MCF 10A (cell line): Measurements from ENCODE around the gene CCNI2. TPM values are rescaled to one million over a fixed set of nuclear protein-coding genes. Genes with fewer than 3 reads are reported as not detected.
A peak's percentile ranks its signal among the peaks of the same experiment; 100 is the strongest.

Experiments
- Bru-seq: library from RNA; stranded (reverse); fragments of 400-500 nt; gene quantifications from one replicate; lab custom pipeline; 2021; lab: Mats Ljungman, UMichigan
- BruChase-seq, 2 experiments: library from RNA; stranded (reverse); fragments of 400-500 nt; gene quantifications; one replicate each; lab custom pipeline; 2021; lab: Mats Ljungman, UMichigan
- BruUV-seq: library from RNA; stranded (reverse); fragments of 400-500 nt; replicated peaks from 2 replicates; lab custom pipeline; 2021; lab: Mats Ljungman, UMichigan
- CTCF ChIA-PET: fragments of 300-600 bp; sonication (Branson Sonifier 250); formaldehyde crosslinking; extraction: SDS; loops from one replicate; lab custom pipeline; 2021; ENCODE audit warnings: antibody characterized with exemption, inconsistent platforms; lab: Yijun Ruan, JAX
- POLR2A ChIA-PET: fragments of 300-600, 350-650 bp; sonication (Branson Sonifier 250); formaldehyde crosslinking; extraction: SDS; loops from one replicate; lab custom pipeline; 2020; ENCODE audit warnings: antibody characterized with exemption, inconsistent platforms; lab: Yijun Ruan, JAX
- DNase-seq: peaks from one replicate; pipeline ENCODE4 v3.0.0-alpha.2; 2018; ENCODE audit not compliant: unreplicated experiment
- H3K27ac Mint-ChIP-seq: one replicate; pipeline ENCODE4 v1.8.0; 2022; ENCODE audit warnings: mild to moderate bottlenecking, low read depth, mixed read lengths; ENCODE audit not compliant: unreplicated experiment
- H3K27me3 Mint-ChIP-seq: one replicate; pipeline ENCODE4 v1.8.0; 2022; ENCODE audit warnings: mixed read lengths; ENCODE audit not compliant: insufficient read depth, unreplicated experiment
- H3K36me3 Mint-ChIP-seq: one replicate; pipeline ENCODE4 v1.8.0; 2022; ENCODE audit warnings: mild to moderate bottlenecking, moderate library complexity, mixed read lengths; ENCODE audit not compliant: insufficient read depth, unreplicated experiment
- H3K4me1 Mint-ChIP-seq: one replicate; pipeline ENCODE4 v1.8.0; 2022; ENCODE audit warnings: mixed read lengths; ENCODE audit not compliant: insufficient read depth, unreplicated experiment
- H3K4me3 Mint-ChIP-seq: one replicate; pipeline ENCODE4 v1.8.0; 2022; ENCODE audit warnings: mild to moderate bottlenecking, moderate library complexity, mixed read lengths; ENCODE audit not compliant: unreplicated experiment
- H3K9me3 Mint-ChIP-seq: one replicate; pipeline ENCODE4 v1.8.0; 2022; ENCODE audit warnings: mixed read lengths; ENCODE audit not compliant: unreplicated experiment
- CTCF ChIP-seq: fragments of 200-600 bp; IDR thresholded peaks from one replicate; pipeline ENCODE4 v1.8.0; 2022; ENCODE audit warnings: antibody characterized with exemption, mild to moderate bottlenecking; ENCODE audit not compliant: unreplicated experiment
- intact Hi-C: fragments of 100-400 bp; cut with micrococcal nuclease; formaldehyde crosslinking; loops from 2 replicates; pipeline ENCODE4 v1.14.1; 2022
- long read RNA-seq: library from polyadenylated mRNA; stranded (forward); transcript quantifications from one replicate; pipeline ENCODE4 v2.0.0, GENCODE V29; 2022
- total RNA-seq: library from RNA; stranded (reverse); gene quantifications from 2 replicates; pipeline ENCODE4 v1.2.3, GENCODE V29; 2022

The CCNI2 gene, protein sequence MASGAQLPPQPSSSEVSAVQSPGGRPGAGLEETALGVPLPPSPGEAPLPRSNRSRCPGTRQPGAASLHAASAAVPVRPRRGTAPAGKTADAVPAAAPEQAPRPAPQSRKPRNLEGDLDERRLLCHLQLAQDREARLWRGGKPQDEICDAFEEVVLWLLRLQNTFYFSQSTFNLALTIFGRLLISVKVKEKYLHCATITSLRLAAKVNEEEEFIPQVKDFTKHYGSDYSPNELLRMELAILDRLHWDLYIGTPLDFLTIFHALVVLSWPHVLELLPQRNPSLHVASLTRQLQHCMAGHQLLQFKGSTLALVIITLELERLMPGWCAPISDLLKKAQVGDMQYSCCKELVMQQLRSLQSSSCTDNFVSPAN
- total RNA-seq = 0.12 and 0.16 TPM in 2 replicates
- percentile 19 among the genes with signal in this experiment for Bru-seq, nascent RNA
- BruChase-seq, experiment 1, labeled RNA remaining after a 6-hour chase = not detected
- percentile 14 among the genes with signal in this experiment for BruChase-seq, experiment 2, labeled RNA remaining after a 2-hour chase
- long read RNA-seq = 0 reads

DNA sequence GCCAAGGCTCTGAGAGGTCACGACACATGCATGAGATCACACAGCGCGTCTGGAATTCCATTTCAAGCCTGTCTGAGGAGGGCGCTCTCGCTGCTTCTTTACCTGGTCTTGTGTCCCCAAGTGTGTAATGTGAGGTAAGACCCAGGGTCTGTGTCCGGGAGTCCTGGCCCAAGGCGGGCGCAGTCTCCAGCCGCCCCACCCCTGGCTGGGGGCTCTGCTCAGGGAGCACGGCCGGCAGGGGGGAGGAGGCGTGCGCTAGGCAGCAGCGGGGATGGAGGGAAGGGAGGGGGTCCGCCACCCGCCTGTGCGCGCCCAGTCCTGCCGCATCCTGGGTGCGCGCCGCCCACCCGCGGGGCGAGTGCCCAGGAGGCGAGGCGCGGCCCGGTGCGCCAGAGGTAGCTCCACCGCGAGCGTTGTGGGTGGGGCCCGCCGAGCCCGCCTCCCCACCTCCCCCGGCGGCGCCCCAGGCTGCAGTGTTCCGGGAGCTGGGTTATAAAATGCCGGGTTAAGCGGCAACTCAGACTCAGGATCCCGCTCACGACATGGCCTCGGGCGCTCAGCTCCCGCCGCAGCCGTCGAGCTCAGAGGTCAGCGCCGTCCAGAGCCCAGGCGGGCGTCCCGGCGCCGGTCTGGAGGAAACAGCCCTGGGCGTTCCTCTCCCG, at the start of gene CCNI2:
TSS of gene CCNI2 (plus strand) at position 473 of the 662 bp plus-strand sequence. CDS start at position 543, 70 bp downstream.
- peak; percentile 49 for DNase-seq
- Mint-ChIP-seq H3K36me3 (no peaks in the 10 kb centered on the region), H3K27me3 (peaks cover 20% of the 10 kb centered on the region), H3K27ac (no peak within 1 kb of the TSS), H3K4me3 (peak within 1 kb of the TSS; percentile 56), H3K9me3 (no peaks in the 10 kb centered on the region), H3K4me1 (no peaks in the 10 kb centered on the region)
- intact Hi-C loops = no loop called here
- CTCF ChIA-PET = interaction anchor here (1.0 to 1.4 kb wide), 4 partner anchors 10 to 119 kb away, joined by 3 to 5 read pairs (median 4); partner anchors contain the start of genes GDF9, KIF3A and UQCRQ
- BruUV-seq = no TSS peak
- POLR2A ChIA-PET = interaction anchor here (0.8 to 1.3 kb wide), 3 partner anchors 10 to 119 kb away, joined by 5 to 7 read pairs (median 5); partner anchors contain the start of genes GDF9, KIF3A and UQCRQ
- TF ChIP-seq CTCF = peak; percentile 33

- Mint-ChIP-seq H3K36me3 (peaks cover 32% of the 10 kb centered on the region), H3K9me3 (no peaks in the 10 kb centered on the region), H3K27me3 (no peaks in the 10 kb centered on the region), H3K27ac (no peak overlapping the region), H3K4me3 (no peak overlapping the region), H3K4me1 (peaks cover 7% of the 10 kb centered on the region)
- peak; percentile 18 for DNase-seq
- ChIA-PET POLR2A (interaction anchor here (0.5 to 2.6 kb wide), 4 partner anchors 9 to 536 kb away, joined by 3 to 11 read pairs (median 4); partner anchors contain the start of gene IL4), CTCF (interaction anchor here (0.7 to 1.3 kb wide), 4 partner anchors 11 to 204 kb away, joined by 3 to 4 read pairs (median 4); partner anchors contain the start of gene KIF3A)
- intact Hi-C loops = no loop called here
- no TSS peak for BruUV-seq
- TF ChIP-seq CTCF = no peak
Observed at GRCh38 chr5:132704875-132705274, 42.4 kb upstream of the CCNI2 start.

DNA sequence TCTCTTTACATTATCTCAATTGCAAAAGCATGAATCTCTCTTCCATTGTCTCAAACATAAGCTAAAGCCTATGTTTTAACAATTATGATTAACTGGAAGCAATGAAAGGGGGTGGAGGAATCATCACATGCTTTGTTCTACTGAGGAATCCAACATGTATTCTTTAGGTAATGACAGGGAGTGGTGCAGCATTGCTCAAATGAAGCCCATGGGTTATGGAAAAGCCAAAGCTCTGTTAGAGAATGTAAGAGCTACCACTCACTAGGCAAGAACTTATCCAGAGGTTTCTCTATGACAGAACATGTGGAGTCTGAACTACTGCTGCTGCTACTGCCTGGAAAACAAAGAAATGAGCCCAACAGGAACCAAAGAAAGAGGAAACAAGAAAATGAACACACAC, 38.6 kb upstream of the CCNI2 start:
- intact Hi-C loops = no loop called here
- no peaks in the 10 kb centered on the region for H3K27me3 Mint-ChIP-seq
- ChIA-PET POLR2A (interaction anchor here (0.6 kb wide), 1 partner anchor 529 kb away, joined by 3 read pairs; no protein-coding TSS in a partner anchor), CTCF (interaction anchor here (0.6 to 1.6 kb wide), 8 partner anchors 27 to 183 kb away, joined by 3 to 6 read pairs (median 3); no protein-coding TSS in a partner anchor)
- H3K4me3 Mint-ChIP-seq = no peak overlapping the region
- H3K36me3 Mint-ChIP-seq = peaks cover 13% of the 10 kb centered on the region
- no peaks in the 10 kb centered on the region for H3K9me3 Mint-ChIP-seq
- H3K4me1 Mint-ChIP-seq = peaks cover 7% of the 10 kb centered on the region
- H3K27ac Mint-ChIP-seq = no peak overlapping the region
- TF ChIP-seq CTCF = no peak
- no peak for DNase-seq
- BruUV-seq = no TSS peak
